Gastroesophageal sphincter (tissue), 3 donors: ENCODE data around the gene GBA2.

Source experiments
- CTCF ChIP-seq, 4 experiments: fragments of 200-600 bp in 2 of 4; fragments of 450-650 bp in 2 of 4; sonication (generic) in 1 of 4; IDR thresholded peaks; one replicate each; pipeline ENCODE4 v1.5.1; 2017 to 2019; ENCODE audit warnings: antibody characterized with exemption in 4 of 4, mild to moderate bottlenecking in 2 of 4, moderate library complexity in 2 of 4
- EP300 ChIP-seq: sonication (generic); formaldehyde crosslinking; IDR thresholded peaks from one replicate; pipeline ENCODE4 v1.6.1; 2017; ENCODE audit warnings: antibody characterized with exemption, mild to moderate bottlenecking

GRCh38 chr9:35771534-35771933, 22.5 kb upstream of the GBA2 start:
- no peak for TF ChIP-seq CTCF (IDR thresholded peaks at IDR 0.05)
- TF ChIP-seq EP300 = no peak
